Duodenal mucosa (tissue), 2 donors: ENCODE measurements around the gene ZNF319.

Experiments
- H3K27ac ChIP-seq: one replicate; pipeline ENCODE4 v1.7.0; 2013; ENCODE audit warnings: low read depth, low read length
- H3K27me3 ChIP-seq, 2 donors: one replicate each; pipeline ENCODE4 v1.7.0; 2013; ENCODE audit warnings: low read length in 2 of 2, control low read depth in 1 of 2; ENCODE audit not compliant: insufficient read depth in 2 of 2, control insufficient read depth in 1 of 2
- H3K36me3 ChIP-seq, 2 donors: one replicate each; pipeline ENCODE4 v1.7.0; 2013; ENCODE audit warnings: low read length in 2 of 2, control low read depth in 1 of 2; ENCODE audit not compliant: insufficient read depth in 2 of 2, control insufficient read depth in 1 of 2
- H3K4me1 ChIP-seq, 2 donors: one replicate each; pipeline ENCODE4 v1.7.0; 2013; ENCODE audit warnings: low read length in 2 of 2, control low read depth in 1 of 2; ENCODE audit not compliant: insufficient read depth in 2 of 2, control insufficient read depth in 1 of 2
- H3K4me3 ChIP-seq, 2 donors: one replicate each; pipeline ENCODE4 v1.7.0; 2013; ENCODE audit warnings: low read length in 2 of 2, low read depth in 1 of 2
- H3K9ac ChIP-seq, 2 donors: one replicate each; pipeline ENCODE4 v1.7.0; 2013; ENCODE audit warnings: low read length in 2 of 2, low read depth in 1 of 2
- H3K9me3 ChIP-seq, 2 donors: one replicate each; pipeline ENCODE4 v1.7.0; 2013; ENCODE audit warnings: low read length in 2 of 2, control low read depth in 1 of 2; ENCODE audit not compliant: control insufficient read depth in 1 of 2

Gene ZNF319

GRCh38 chr16:57999971-58000705 lies at the start of gene ZNF319:
ZNF319 (minus strand) TSS chr16:58000672; CDS start chr16:57998265, 2,407 bp downstream.
- peak within 1 kb of the TSS; percentile 70 for H3K27ac ChIP-seq
- H3K27me3 ChIP-seq: no peaks in the 10 kb centered on the region
- H3K36me3 ChIP-seq: peaks cover 8 to 36% of the 10 kb centered on the region in 2 donors
- H3K9me3 ChIP-seq: no peaks in the 10 kb centered on the region
- peak within 1 kb of the TSS; percentile 75 to 80 for H3K9ac ChIP-seq
- peaks cover 16 to 26% of the 10 kb centered on the region in 2 donors for H3K4me1 ChIP-seq
- peak within 1 kb of the TSS; percentile 92 to 93 for H3K4me3 ChIP-seq

GRCh38 chr16:58049232-58050185 lies 49.0 kb upstream of the ZNF319 start:
- Histone ChIP-seq H3K27me3 (no peaks in the 10 kb centered on the region), H3K36me3 (peaks cover 3 to 7% of the 10 kb centered on the region in 2 donors), H3K9me3 (no peaks in the 10 kb centered on the region), H3K27ac (no peak overlapping the region), H3K4me1 (peaks cover 13 to 16% of the 10 kb centered on the region in 2 donors), H3K4me3 (no peak overlapping the region), H3K9ac (no peak overlapping the region)

GRCh38 chr16:58048494-58049231 lies 48.2 kb upstream of the ZNF319 start:
- Histone ChIP-seq H3K9me3 (no peaks in the 10 kb centered on the region), H3K4me3 (no peak overlapping the region), H3K27me3 (no peaks in the 10 kb centered on the region), H3K36me3 (peaks cover 5 to 15% of the 10 kb centered on the region in 2 donors), H3K4me1 (peaks cover 13 to 16% of the 10 kb centered on the region in 2 donors), H3K27ac (no peak overlapping the region), H3K9ac (no peak overlapping the region)

- H3K27ac ChIP-seq: no peak overlapping the region
- H3K36me3 ChIP-seq: peaks cover 14 to 24% of the 10 kb centered on the region in 2 donors
- H3K4me3 ChIP-seq: no peak overlapping the region
- no peak overlapping the region for H3K9ac ChIP-seq
- H3K9me3 ChIP-seq: no peaks in the 10 kb centered on the region
- no peaks in the 10 kb centered on the region for H3K27me3 ChIP-seq
- H3K4me1 ChIP-seq: peaks cover 13 to 16% of the 10 kb centered on the region in 2 donors
These were observed 47.3 kb upstream of the ZNF319 start for GRCh38 chr16:58047557-58048348.

GRCh38 chr16:58046936-58047335 lies 46.5 kb upstream of the ZNF319 start:
- Histone ChIP-seq H3K27ac (no peak overlapping the region), H3K9ac (no peak overlapping the region), H3K36me3 (peaks cover 21 to 32% of the 10 kb centered on the region in 2 donors), H3K4me3 (peak overlapping the region in 1 of 2 donors; percentile 8), H3K4me1 (peaks cover 13 to 16% of the 10 kb centered on the region in 2 donors), H3K9me3 (no peaks in the 10 kb centered on the region), H3K27me3 (no peaks in the 10 kb centered on the region)

GRCh38 chr16:58046054-58046881 lies 45.8 kb upstream of the ZNF319 start:
- peaks cover 21 to 37% of the 10 kb centered on the region in 2 donors for H3K36me3 ChIP-seq
- no peaks in the 10 kb centered on the region for H3K9me3 ChIP-seq
- no peaks in the 10 kb centered on the region for H3K27me3 ChIP-seq
- H3K4me1 ChIP-seq: peaks cover 13 to 16% of the 10 kb centered on the region in 2 donors
- H3K4me3 ChIP-seq: peak overlapping the region in 1 of 2 donors; percentile 8
- no peak overlapping the region for H3K9ac ChIP-seq
- no peak overlapping the region for H3K27ac ChIP-seq

GRCh38 chr16:58045096-58045495 lies 44.6 kb upstream of the ZNF319 start:
- Histone ChIP-seq H3K36me3 (peaks cover 33 to 47% of the 10 kb centered on the region in 2 donors), H3K4me1 (peaks cover 13 to 16% of the 10 kb centered on the region in 2 donors), H3K4me3 (no peak overlapping the region), H3K9ac (no peak overlapping the region), H3K27me3 (no peaks in the 10 kb centered on the region), H3K27ac (no peak overlapping the region), H3K9me3 (no peaks in the 10 kb centered on the region)

GRCh38 chr16:58044266-58045019 lies 44.0 kb upstream of the ZNF319 start:
- Histone ChIP-seq H3K9ac (no peak overlapping the region), H3K36me3 (peaks cover 39 to 54% of the 10 kb centered on the region in 2 donors), H3K9me3 (no peaks in the 10 kb centered on the region), H3K4me3 (no peak overlapping the region), H3K4me1 (peaks cover 13 to 16% of the 10 kb centered on the region in 2 donors), H3K27me3 (no peaks in the 10 kb centered on the region), H3K27ac (no peak overlapping the region)
